HG02678 (cell line): Measurements from ENCODE around the gene SP110.
"Not testable (repeated sequence)": the region's sequence is repeated elsewhere in the genome, so short reads cannot be mapped to it uniquely, and the experiment has no call there.

Experiments used
- ATAC-seq: cut with Tn5 transposase; IDR thresholded peaks from one replicate; pipeline ENCODE4 v1.9.1; 2021; ENCODE audit warnings: mild to moderate bottlenecking, moderate library complexity; ENCODE audit not compliant: unreplicated experiment

SP110 gene

DNA sequence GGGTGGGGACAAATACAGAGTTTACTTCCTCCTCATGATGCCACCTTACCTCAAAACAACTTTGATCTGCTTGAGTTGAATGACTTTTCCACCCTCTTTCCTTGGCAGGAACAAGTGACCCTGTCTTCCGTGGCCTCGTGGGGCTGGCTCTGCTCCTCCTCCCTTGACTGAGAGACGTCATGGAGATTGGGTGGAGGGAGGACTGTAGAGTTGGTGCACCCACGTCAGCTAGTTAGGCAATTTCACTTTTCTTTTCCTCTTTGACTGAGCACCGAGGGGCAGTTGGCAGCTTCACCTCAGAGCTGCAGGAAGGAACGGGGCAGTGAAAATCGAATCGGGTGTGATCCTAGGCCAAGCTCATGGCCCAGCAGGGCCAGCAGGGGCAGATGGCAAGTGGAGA lies 5.7 kb upstream of the SP110 start, which contains the start of gene SP140:
Gene SP140 (plus strand): TSS at position 251 of the 400 bp plus-strand sequence. CDS start 109 bp downstream, at position 360.
- ATAC-seq = peak; percentile 78

DNA sequence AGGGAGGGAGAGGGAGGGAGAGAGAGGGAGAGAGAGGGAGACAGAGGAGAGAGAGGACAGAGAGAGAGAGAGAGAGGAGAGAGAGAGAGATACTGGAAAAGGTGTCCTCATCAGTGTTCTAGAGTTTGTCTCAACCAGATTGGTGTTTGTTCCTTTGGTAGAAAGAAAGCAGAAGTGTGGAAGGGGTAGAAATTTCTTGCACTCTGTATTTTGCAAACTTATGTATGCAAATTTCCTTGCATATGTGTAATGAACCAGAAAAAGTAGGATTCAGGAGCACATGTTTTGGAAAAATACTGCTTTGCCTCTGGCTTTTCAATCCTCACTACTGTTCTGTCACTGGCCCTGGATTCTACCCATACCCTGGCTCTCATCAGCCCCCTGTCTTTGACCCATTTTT lies 4.7 kb upstream of the SP110 start:
- ATAC-seq = no peak

DNA sequence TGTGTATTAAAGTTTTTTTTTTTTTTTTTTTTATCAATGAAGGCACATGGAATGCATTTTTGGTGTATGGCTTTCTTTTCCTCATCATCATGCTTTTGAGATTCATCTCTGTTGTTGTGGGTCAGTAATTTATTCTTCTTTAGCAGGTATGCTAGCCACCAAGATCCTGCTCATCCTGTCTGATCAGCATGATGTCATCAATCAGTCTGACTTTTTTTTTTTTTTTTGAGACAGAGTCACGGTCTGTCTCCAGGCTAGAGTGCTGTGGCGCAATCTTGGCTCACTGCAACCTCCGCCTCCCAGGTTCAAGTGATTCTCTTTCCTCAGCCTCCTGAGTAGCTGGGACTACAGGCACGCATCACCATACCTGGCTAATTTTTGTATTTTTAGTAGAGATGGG lies 3.0 kb upstream of the SP110 start:
- ATAC-seq = not testable (repeated sequence)

DNA sequence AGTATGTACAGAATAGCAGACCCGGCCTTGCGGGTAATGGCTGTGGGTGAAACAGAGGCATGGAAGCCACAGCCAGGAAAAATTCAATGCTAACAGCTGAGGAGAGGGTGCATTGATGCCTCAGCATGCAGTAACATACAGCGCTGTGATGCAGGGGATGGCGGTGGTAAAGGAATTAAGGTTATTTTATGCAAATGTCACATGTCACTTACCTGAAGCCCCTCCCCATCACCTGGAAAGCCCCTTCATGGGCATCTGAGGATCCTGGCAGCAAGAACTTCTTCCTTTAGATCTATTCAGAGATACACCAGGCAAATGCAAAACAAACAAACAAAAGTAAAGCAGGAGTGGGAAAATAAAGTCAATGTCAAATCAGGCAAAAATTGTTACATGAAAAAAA lies 1.7 kb upstream of the SP110 start:
- no peak for ATAC-seq

DNA sequence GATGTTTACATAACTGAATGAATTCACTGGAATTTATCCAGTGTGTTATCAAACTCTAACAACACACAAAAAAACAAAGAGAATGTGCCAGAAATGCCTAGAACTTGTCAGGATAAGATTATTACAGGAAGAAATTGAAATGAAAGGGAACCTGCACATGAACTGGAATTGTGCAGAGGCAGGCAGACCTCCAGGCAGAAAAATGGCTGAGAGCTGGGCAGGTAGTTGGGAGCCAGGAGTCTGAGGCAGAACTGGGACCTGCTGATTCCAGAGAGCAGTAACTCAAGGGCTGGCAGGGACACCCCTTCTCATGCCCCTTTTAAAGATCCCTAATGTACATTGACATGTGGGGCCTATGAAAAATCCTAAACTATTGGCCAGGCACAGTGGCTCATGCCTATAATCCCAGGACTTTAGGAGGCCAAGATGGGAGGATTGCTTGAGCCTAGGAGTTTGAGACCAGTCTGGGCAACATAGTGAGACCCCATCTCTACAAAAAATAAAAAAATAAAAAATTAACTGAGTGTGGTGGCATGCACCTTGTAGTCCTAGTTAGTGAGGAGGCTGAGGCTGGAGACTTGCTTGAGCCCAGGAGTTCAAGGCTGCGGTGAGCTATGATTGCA lies 674 bp upstream of the SP110 start:
- no peak for ATAC-seq

DNA sequence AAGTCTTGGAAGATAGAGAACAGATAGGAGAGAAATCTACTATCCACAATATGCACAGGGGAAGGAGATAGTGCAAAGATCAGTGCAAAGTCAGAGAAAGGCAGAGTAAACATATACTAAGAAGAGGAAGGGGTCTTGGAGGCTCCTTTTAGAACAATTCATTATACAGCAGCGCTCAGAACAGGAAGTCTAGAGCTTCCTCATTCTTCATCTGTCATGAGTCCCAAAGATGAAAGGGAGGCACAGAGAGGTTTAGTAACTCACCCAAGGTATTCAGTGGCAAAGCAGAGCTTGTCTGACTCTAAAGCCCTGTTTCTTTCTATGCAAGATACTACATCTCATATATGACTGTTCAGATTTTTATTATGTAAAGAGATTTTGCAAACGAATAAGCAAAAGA lies 1.4 kb downstream of the SP110 start:
- ATAC-seq = no peak

DNA sequence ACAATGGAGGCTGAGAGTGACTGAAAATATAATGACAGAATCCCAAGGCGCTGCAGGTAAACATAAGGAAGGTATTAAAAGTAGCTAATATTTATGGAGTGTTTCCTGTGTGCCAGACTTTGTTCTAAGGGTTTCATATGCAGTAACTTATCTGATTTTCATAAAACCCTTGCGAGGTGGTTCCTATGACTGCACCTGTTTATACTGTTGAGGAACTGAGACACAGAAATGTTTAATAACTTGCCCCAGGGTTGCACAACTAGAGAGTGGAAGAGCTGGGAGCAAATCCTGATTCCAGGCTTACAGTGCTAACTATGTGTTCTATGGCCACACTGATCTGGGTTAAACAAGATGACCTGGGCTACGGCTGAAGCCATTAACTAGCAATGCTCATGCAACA lies 2.4 kb downstream of the SP110 start:
- ATAC-seq = no peak

DNA sequence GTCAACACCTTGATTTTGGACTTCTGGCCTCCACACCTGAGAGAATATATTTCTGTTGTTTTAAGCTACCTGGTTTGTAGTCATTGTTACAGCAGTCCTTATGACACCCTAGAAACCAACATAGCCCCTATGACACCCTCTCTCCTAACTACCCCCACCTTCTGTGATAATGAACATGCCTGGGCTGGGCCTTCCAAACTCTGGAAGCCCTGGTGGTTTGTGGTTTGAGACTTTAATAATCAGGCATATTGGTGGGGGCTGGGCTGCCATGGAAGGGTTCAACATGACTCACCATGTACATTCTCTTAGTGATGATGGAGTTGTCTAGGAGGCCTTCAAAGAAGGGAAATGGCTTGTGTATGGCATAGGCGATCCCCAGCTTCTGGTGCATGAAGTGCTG lies 3.3 kb downstream of the SP110 start:
- no peak for ATAC-seq

DNA sequence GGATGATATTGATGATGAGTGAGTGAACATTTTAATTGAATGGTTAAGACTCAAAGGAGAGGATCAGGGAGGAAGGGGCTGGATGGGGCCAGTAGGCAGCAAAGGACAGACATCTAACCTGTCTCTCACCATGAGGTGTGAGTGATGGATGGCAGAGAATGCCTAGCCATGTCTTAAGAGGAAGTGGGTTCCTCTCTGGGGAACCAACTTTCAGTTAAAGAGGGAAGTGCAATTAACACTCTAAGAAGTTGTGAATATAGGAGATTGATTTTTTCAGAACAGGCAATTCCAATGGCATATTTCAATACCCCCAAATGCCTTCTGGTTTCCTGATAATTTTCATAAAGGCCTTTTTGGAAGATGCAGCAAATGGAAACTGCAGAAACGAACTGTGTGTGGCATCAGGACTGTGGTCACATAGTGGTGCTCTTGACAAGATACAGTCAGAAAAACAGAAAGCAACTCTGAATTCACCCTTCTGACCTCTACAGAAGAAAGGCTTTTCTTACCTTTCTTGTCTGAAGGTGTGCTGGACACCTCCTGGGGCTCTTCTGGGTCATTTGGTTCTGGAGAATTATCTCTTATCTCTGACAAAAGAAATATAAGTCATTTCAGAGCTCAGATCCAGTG lies 10.2 kb downstream of the SP110 start:
- peak; percentile 44 for ATAC-seq

DNA sequence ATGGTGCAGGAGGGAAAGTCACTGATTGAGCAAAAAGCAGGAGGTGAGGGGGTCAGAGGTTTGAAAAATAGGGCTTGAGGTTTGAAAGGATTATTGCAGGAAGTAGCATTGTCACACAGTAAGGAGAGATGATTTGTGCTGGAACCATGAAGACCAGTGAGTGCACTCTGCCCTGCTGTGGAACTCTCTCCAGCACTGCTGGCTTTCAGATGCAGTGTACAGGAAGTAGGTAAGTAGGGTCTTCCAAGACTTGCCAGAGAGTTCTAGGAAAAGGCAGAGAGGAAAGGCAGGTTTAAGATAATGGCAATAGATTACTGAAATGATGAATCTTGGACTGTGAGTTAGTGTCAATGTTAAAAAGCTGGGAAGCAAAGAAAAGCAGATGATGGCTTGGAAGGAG lies 11.2 kb downstream of the SP110 start:
- no peak for ATAC-seq

DNA sequence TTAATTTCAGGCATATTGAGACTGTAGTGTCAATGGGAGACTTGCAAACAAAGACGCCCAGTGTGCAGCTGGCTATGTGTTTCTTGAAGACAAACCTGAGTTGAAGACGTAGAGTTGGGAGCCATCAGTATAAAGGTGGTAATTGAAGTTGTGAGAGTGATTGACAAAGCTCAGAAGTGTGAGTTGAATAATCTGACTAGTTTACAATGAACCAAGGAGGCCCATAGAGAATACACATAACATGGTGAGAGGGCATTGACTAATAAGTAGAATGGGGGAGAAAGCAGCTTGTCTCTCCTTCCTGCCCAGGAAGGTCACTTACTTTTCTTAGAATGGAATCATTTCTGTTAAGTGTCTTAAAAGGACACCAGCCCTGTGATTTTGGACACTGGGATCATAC lies 14.1 kb downstream of the SP110 start:
- no peak for ATAC-seq

DNA sequence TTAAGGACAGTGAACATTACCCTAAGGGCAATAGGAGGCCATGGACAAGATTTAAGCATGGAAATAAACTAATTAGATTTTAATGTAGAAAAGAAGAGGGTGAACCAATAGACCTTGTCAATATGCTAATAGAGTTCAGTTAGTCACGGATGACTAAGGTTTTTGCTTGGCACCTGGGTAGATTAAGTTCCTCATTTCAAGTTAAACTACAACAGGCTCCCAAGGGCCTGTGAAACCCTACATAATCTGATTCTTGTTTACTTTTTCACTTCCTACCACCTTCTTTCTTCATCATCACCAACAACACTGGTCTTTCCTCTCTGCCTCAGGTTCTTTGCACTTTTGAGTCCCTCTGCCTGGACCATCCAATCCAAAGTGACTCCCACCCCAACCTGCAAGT lies 14.8 kb downstream of the SP110 start:
- ATAC-seq = peak; percentile 53

DNA sequence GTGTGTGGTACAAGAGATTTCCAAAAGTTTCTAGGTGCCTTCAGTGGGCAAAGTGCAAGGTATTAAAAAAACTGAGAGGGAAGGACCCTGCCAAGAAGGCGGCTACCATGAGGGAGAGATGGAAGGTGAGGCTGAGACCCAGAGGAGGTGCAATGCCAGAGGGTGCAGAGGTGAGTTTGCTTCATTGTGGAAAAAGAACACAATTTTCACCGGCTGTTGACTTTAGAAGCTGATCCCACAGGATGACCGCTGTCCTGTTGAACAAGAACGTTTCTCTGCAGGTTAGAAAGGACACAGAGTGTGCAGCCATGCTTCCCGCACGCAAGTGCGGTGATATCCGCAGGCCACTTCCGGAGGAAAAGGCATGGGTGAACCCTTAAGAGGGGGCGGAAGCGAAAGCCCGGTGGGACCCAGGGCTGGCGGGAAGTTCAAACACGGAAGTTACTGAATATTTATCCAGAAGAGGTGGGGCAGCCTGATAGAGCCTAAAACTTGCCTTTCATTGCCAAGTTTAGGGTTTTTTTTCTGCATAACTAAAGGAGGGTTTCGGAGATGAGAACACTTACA lies 16.6 kb downstream of the SP110 start:
- peak; percentile 40 for ATAC-seq

DNA sequence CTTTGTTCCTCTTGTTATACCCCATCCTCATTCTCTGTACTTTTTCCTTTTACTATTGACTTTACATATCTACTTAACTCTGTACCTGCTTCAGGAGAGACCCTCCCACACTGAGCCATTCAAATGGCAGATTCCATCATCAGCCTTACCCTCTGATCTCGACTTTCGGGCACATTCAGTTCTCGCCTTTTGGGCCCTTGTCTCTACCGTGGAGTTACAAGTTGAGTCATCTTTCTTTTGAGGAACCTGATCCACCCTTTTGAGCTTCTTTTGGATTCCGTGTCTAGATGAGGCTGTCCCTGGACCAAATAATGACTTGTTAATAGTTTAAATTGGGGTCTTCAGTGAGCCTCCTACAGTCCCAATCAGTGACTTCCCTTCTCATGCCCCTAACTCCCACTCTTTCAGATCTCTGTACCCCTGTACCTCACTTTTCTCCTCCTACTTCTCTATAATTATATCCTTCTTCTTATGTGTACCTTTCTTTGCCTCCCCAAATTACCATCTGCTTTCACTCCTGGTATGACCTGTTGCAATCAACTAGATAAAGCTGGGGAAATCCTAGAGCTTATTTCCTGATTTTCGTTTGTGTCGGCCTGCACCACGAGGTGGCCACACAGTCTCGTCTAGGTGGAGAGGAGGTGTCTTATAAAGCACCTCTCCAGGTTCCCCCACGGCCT lies 17.2 kb downstream of the SP110 start:
- ATAC-seq = peak; percentile 59

DNA sequence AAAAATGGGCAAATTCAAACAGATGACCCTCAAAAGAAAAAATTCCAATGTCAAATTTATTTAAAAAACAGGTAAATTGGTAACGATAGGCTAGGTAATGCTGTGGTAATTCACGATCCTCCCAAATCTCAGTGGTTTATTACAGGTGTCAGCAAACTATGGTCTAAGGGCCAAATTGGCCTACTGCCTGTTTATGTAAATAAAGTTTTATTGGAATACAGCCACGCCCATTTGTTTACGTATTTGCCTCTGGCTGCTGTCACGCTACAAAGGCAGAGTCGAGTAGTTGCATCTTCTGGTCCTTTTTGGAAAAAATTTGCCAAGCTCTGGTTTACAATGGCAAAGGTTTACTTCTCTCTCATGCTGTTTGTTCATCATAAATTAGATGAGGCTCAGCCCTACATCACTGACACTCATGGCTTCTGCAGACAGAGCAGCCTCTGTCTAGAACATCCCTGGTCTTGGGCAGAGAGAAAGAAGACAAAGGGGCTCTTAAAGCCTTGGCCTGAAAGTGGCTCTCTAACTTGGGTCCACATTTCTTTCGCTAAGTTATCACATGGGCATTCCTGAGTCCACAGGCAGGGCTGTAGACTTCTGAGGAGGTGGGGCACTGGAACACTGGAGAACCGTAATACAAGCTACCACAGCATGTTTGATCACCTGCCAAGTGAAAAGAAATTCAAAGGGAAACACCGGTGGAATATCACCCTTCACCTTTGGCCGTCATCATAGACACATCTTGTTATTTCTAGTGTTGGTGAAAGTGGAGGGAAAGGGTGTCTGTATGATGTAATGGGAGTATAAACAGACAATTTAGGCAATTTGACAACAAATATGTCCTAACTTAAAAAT lies 34.8 kb downstream of the SP110 start:
- no peak for ATAC-seq

DNA sequence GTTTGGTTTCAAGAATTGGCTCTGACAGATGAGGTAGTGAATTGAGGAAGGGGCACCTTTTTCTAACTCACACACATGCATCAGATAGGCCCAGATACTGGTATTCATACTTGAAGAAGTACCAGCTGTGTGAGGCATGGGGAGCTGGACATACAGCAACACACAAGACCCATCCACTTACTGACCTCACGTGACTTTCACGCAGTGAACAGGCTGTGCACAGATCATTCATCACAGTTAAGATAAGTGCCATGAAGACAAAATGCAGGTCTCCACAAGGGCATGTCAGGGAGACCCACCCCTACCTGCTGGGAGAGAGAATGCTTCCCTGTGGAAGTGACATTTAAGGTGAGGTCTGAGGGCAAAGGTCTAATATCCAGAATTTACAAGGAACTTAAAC lies 38.6 kb downstream of the SP110 start:
- ATAC-seq = no peak

DNA sequence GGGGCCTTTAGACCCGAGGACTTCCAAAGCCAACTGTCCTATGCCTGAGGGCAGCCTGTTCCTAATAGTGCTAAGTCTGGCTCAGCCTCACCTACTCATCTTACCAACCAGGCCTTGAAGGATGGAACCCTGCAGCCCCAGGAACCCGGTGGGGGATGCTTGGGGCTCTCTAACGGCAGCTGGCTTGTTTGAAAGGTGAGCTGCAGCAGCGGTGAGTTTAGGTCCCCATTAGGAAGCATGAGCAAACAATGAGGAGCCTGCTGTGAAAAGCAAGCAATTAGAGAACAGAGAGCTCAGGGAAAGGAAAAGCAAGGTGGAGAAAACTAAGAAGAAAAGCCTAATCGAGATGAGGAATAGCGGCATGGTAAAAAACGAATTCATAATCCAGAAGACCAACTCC lies 39.9 kb downstream of the SP110 start:
- ATAC-seq = no peak

DNA sequence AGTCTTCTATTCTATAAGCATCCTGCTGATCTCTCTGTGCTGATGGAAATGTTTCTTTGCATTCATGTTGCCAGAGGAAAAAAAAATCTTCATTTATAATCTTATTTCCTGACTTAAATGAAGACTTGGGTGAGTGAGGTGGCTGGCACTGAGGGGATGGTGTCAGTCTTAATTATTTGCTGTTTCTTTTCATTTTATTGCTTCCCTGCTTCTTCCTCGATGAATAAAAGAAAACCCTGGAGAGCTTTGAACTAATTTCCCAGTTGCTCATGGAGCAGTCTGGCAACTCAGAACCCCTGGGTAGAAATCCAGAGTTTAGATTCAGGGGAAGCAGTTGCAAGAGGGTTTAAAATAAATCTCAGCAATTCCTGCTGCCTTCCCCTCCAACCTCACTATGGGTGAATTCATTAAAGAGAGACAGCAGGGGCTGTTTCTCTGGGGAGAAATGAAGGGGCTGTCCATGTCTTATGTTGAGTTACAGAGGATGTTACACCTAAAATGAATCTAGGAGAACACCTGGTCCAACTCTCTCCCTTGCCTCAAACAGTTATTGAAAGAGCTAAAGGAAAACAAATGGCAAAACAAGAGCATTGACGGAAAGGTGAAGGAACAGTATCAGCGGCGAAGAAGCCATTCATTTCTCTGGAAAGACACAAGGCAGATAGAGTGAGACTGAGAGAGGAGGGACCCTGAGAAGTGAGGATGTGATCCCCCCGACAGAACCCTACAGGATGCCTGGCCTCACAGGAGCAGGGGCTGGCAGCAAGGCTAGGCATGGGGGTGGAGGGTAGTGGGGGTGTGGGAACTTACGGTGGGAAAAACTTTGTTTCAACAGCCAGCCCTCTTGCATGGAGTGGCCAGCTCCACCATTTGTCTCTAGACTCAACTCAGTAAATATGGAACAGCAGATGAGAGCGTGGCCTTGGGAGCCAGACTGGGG lies 41.0 kb downstream of the SP110 start:
- no peak for ATAC-seq

DNA sequence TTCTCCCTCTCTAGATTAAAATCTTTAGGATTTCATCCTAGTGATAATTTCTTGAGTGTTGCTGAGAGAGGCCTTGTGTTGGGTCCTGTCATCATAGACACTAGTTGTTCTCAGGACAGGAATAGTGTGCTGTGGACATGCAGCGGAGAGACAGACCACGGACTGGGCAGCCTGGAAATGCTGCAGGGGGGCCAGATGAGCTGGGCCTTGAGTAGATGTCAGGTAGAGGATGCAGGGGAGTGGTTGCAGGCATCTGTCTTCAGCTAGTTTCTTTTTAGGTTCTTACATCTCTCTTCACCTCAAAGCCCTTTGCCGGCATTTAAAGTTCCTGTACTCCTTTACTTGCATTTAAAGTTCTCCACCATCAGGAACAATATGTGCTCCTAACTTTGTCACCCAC lies 42.8 kb downstream of the SP110 start:
- no peak for ATAC-seq

DNA sequence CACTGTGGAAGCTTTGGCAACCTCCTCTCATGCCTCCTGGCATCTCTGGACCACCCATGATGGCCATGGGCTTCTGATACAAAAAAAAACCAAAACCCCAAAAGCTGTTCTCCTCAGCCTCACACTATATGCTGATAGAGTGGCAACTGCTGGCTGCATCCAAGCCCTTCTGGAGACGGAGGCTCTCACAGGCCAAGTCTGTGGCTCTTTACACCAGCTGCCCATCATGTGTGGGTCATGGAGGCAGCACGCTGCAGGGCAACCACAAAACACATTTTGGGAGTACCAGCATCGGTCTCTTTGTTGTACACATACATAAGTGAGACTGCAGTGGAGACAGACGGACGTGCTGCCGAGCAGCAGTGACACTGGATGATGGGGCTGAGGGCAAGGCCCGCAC lies 45.3 kb downstream of the SP110 start:
- ATAC-seq = no peak
